Kidney (tissue), 14 donors: ENCODE data around the gene POC1B. TPM values are rescaled to one million over a fixed set of nuclear protein-coding genes. Genes with fewer than 3 reads are reported as not detected.

Experiments
- DNase-seq, 5 donors: peaks; one replicate each; pipeline ENCODE4 v3.0.0-alpha.2; 2013 to 2020
- FAIRE-seq: peaks from 2 replicates; lab custom pipeline; 2012; peaks lifted over from hg19 to GRCh38; lab: Jason Lieb, UNC
- H3K27ac ChIP-seq, 2 donors: one replicate each; pipeline ENCODE4 v1.7.0; 2013; ENCODE audit warnings: low read depth in 2 of 2, low read length in 2 of 2, inconsistent platforms in 1 of 2
- H3K27me3 ChIP-seq: one replicate; pipeline ENCODE4 v1.7.1; 2013; ENCODE audit warnings: low read length, inconsistent platforms; ENCODE audit not compliant: control insufficient read depth, insufficient read depth
- H3K36me3 ChIP-seq, 3 donors: one replicate each; pipeline versions ENCODE4 v1.7.0 to v1.7.1; 2013; ENCODE audit warnings: low read length in 3 of 3, control low read depth in 1 of 3, inconsistent platforms in 1 of 3; ENCODE audit not compliant: insufficient read depth in 3 of 3, control insufficient read depth in 2 of 3
- H3K4me1 ChIP-seq, 3 donors: one replicate each; pipeline versions ENCODE4 v1.7.0 to v1.7.1; 2013; ENCODE audit warnings: low read length in 3 of 3, inconsistent platforms in 1 of 3, low read depth in 1 of 3; ENCODE audit not compliant: control insufficient read depth in 2 of 3, insufficient read depth in 2 of 3
- H3K4me3 ChIP-seq, 3 donors: one replicate each; pipeline versions ENCODE4 v1.7.0 to v1.8.1; 2013; ENCODE audit warnings: low read length in 3 of 3, control low read depth in 1 of 3, inconsistent platforms in 1 of 3
- H3K9ac ChIP-seq, 3 donors: one replicate each; pipeline versions ENCODE4 v1.7.0 to v1.7.1; 2013; ENCODE audit warnings: low read length in 3 of 3, control low read depth in 1 of 3, inconsistent platforms in 1 of 3
- H3K9me3 ChIP-seq, 3 donors: one replicate each; pipeline versions ENCODE4 v1.7.0 to v1.7.1; 2013; ENCODE audit warnings: low read length in 3 of 3, control low read depth in 1 of 3, inconsistent platforms in 1 of 3; ENCODE audit not compliant: control insufficient read depth in 2 of 3, insufficient read depth in 1 of 3
- intact Hi-C: fragments of 100-400 bp; cut with DNase I; formaldehyde crosslinking; loops from one replicate; pipeline ENCODE4 v1.11.1; 2022
- polyA plus RNA-seq: library from polyadenylated mRNA; stranded (reverse); fragments of 350-450 nt; fragmentation: Illumina TruSeq; extraction: RNeasy Lipid Tissue Mini Kit (QIAGEN cat#74804); gene quantifications from one replicate; pipeline ENCODE4 v1.2.3, GENCODE V29; 2014; ENCODE audit warnings: low read depth, low replicate concordance; ENCODE audit not compliant: insufficient read depth
- total RNA-seq: library from RNA; stranded (reverse); fragmentation: NEBNext Ultra II Directional; extraction: Animal tissue kit (Norgen Biotek cat#: 25700); gene quantifications from one replicate; pipeline ENCODE4 v1.2.1, GENCODE V29; 2021
- TF ChIP-seq, protein P1 (sequence below): IDR thresholded peaks from 3 replicates; pipeline ENCODE4 v1.5.1; 2012; ENCODE audit warnings: mild to moderate bottlenecking, moderate library complexity, borderline replicate concordance; ENCODE audit not compliant: insufficient read depth; ENCODE audit errors: extremely low read depth
- donor health status: control.
- donor health status: control.
- donor health status: control.
- donor health status: control.
- donor health status: control.
- donor health status: DM: yes; HTN: yes; CAD: no.
- donor health status: Normal renal cell carcinoma (clear cell type).

The POC1B gene
- total and polyA plus RNA-seq, 2 donors from 2014 or later, result 11.7 to 16.7 TPM

DNA sequence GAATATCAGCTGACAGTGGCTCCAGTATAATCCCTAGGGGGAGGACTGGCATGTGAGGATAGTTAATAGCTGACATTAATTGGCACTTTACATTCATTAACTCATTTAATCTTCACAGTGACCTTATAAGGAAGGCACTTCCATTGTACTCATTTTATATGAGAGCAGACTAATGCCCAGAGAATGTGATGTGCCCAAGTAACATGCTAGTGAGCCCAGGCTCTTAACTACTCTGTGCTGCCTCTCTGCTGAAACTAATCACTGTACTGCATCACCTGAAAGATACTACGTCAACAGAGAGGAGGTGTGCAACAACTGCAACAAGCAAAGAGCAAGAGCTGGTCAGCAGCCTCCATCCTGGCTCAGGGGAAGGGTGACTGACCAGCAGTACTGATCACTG is 41.4 kb downstream of the POC1B start:
- no peak for FAIRE-seq

DNA sequence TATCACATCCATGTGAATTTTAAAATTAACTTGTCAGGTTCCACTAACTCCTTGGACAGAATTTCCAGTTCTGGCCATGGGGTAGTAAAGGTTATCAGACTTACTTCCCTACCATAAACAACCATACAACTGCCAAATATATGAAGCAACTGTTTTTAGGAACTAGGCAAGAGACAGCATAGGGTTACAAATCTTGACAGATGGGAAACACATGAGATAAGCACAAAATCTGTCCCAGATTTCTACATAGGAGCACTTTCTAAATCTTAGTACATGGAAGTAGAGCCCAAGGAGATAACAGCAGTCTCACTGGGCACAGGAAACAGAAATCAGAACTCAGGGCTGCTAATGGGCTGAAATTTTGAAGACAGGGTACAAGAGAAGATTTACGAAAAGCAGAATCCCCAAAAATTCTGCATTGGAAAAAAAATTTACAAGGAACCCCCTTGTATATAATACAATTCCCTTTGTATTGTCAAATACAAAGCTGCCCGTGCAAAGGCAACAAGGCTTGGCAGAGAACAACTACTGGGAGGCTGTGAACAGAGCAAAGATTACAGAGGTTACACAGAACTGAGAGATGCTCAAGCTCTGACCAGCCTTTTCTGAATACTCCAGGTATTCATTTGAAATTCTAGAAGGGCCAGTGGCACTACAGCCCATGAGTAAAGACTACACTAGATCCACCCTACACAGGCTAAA is 44.5 kb downstream of the POC1B start:
- intact Hi-C loops, result no loop called here
- Histone ChIP-seq H3K9me3 (no peaks in the 10 kb centered on the region), H3K4me3 (no peak overlapping the region), H3K9ac (no peak overlapping the region), H3K27me3 (no peaks in the 10 kb centered on the region), H3K4me1 (peaks cover 0 to 5% (median 0%) of the 10 kb centered on the region in 3 donors), H3K36me3 (no peaks in the 10 kb centered on the region), H3K27ac (no peak overlapping the region)
- FAIRE-seq (no peak), DNase-seq (peak in 1 of 5 donors; percentile 27)
- TF ChIP-seq, protein P1, sequence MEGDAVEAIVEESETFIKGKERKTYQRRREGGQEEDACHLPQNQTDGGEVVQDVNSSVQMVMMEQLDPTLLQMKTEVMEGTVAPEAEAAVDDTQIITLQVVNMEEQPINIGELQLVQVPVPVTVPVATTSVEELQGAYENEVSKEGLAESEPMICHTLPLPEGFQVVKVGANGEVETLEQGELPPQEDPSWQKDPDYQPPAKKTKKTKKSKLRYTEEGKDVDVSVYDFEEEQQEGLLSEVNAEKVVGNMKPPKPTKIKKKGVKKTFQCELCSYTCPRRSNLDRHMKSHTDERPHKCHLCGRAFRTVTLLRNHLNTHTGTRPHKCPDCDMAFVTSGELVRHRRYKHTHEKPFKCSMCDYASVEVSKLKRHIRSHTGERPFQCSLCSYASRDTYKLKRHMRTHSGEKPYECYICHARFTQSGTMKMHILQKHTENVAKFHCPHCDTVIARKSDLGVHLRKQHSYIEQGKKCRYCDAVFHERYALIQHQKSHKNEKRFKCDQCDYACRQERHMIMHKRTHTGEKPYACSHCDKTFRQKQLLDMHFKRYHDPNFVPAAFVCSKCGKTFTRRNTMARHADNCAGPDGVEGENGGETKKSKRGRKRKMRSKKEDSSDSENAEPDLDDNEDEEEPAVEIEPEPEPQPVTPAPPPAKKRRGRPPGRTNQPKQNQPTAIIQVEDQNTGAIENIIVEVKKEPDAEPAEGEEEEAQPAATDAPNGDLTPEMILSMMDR, result no peak

More for the DNA sequence above, 41.4 kb downstream of the POC1B start:
- intact Hi-C loops, result no loop called here
- Histone ChIP-seq H3K36me3 (peaks cover 0 to 2% (median 0%) of the 10 kb centered on the region in 3 donors), H3K27ac (no peak overlapping the region), H3K4me1 (peaks cover 0 to 3% (median 0%) of the 10 kb centered on the region in 3 donors), H3K4me3 (no peak overlapping the region), H3K9me3 (no peaks in the 10 kb centered on the region), H3K27me3 (no peaks in the 10 kb centered on the region), H3K9ac (no peak overlapping the region)
- TF ChIP-seq, protein P1, result no peak
- DNase-seq, result peak in 1 of 5 donors; percentile 15

DNA sequence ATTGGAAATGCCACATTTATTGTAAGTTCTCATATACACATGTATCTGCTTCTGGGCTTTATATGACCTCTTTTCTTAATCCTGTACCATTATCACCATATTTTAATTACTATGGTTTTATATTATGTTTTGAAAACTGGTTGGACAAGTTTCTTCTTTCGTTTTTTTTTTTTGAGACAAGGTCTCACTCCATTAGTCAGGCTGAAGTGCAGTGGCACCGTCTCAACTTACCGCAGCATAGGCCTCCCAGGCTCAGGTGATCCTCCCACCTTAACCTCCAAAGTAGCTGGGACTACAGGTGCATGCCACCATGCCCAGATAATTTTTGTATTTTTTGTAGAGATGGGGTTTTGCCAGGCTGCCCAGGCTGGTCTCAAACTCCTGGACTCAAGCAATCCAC is 45.9 kb downstream of the POC1B start:
- intact Hi-C loops, result loop anchor here (10.0 kb wide), 1 partner anchor 55 kb away; no protein-coding TSS in a partner anchor
- peak; percentile 41 for FAIRE-seq
- DNase-seq, result no peak

More for the DNA sequence above, 45.9 kb downstream of the POC1B start:
- no peak overlapping the region for H3K9ac ChIP-seq
- no peaks in the 10 kb centered on the region for H3K9me3 ChIP-seq
- H3K27ac ChIP-seq, result no peak overlapping the region
- peaks cover 0 to 5% (median 0%) of the 10 kb centered on the region in 3 donors for H3K4me1 ChIP-seq
- no peaks in the 10 kb centered on the region for H3K27me3 ChIP-seq
- TF ChIP-seq, protein P1, result no peak
- no peaks in the 10 kb centered on the region for H3K36me3 ChIP-seq
- H3K4me3 ChIP-seq, result no peak overlapping the region
